ENCODE measurements around the gene VAV2.

The VAV2 gene

GRCh38 chr9:133991964-133992779 is at the start of gene VAV2:
TSS of gene VAV2 (minus strand) at chr9:133992324. CDS start at chr9:133992278, 46 bp downstream.
- no peak for TF ChIP-seq CTCF (IDR thresholded peaks at IDR 0.05; ENCODE audit: insufficient read depth, low read depth, low read length, missing control alignments)
- peak within 1 kb of the TSS; percentile 69 for H3K4me3 ChIP-seq (ENCODE audit: low read length)
- DNase-seq (ENCODE audit: low read depth) = peak; percentile 60

GRCh38 chr9:134041649-134041962 is 49.5 kb upstream of the VAV2 start:
- H3K4me3 ChIP-seq (ENCODE audit: low read length) = no peak overlapping the region
- TF ChIP-seq CTCF (IDR thresholded peaks at IDR 0.05; ENCODE audit: insufficient read depth, low read depth, low read length, missing control alignments) = no peak
- no peak for DNase-seq (ENCODE audit: low read depth)

- no peak for DNase-seq (ENCODE audit: low read depth)
- no peak overlapping the region for H3K4me3 ChIP-seq (ENCODE audit: low read length)
- TF ChIP-seq CTCF (IDR thresholded peaks at IDR 0.05; ENCODE audit: insufficient read depth, low read depth, low read length, missing control alignments) = no peak
Measured at GRCh38 chr9:134040781-134041648, 48.9 kb upstream of the VAV2 start.

GRCh38 chr9:134040176-134040565 is 48.0 kb upstream of the VAV2 start:
- DNase-seq (ENCODE audit: low read depth) = no peak
- no peak for TF ChIP-seq CTCF (IDR thresholded peaks at IDR 0.05; ENCODE audit: insufficient read depth, low read depth, low read length, missing control alignments)
- no peak overlapping the region for H3K4me3 ChIP-seq (ENCODE audit: low read length)

GRCh38 chr9:134039386-134040175 is 47.5 kb upstream of the VAV2 start:
- no peak for DNase-seq (ENCODE audit: low read depth)
- TF ChIP-seq CTCF (IDR thresholded peaks at IDR 0.05; ENCODE audit: insufficient read depth, low read depth, low read length, missing control alignments) = no peak
- H3K4me3 ChIP-seq (ENCODE audit: low read length) = no peak overlapping the region

- TF ChIP-seq CTCF (IDR thresholded peaks at IDR 0.05; ENCODE audit: insufficient read depth, low read depth, low read length, missing control alignments) = no peak
- no peak overlapping the region for H3K4me3 ChIP-seq (ENCODE audit: low read length)
- DNase-seq (ENCODE audit: low read depth) = no peak
Measured at GRCh38 chr9:134037641-134038040, 45.5 kb upstream of the VAV2 start.
